ENCODE measurements around the gene CYP27B1. TPM values are rescaled to one million over a fixed set of nuclear protein-coding genes. Genes with fewer than 3 reads are reported as not detected.

CYP27B1 gene
- total RNA-seq, 1 donor from 2014 or later, result 0.98 TPM

GRCh38 chr12:57755454-57756372 is 11.2 kb downstream of the CYP27B1 start:
- intact Hi-C loops (cut with DNase I), result no loop called here
- DNase-seq (ENCODE audit: low spot score) (no peak), ATAC-seq (no peak)

GRCh38 chr12:57755194-57755453 is 11.8 kb downstream of the CYP27B1 start:
- no peak for ATAC-seq
- intact Hi-C loops (cut with DNase I), result no loop called here
- DNase-seq (ENCODE audit: low spot score), result no peak

- no peak for ATAC-seq
- intact Hi-C loops (cut with DNase I), result no loop called here
- DNase-seq (ENCODE audit: low spot score), result no peak
These were observed 12.3 kb downstream of the CYP27B1 start, which contains the start of gene MARCHF9 for GRCh38 chr12:57754411-57755193. Gene MARCHF9, plus strand, starts transcription at chr12:57755103. Its CDS starts 426 bp downstream, at chr12:57755529.

- intact Hi-C loops (cut with DNase I), result no loop called here
- ATAC-seq (no peak), DNase-seq (ENCODE audit: low spot score) (no peak)
These were observed 13.0 kb downstream of the CYP27B1 start for GRCh38 chr12:57753756-57754337.

GRCh38 chr12:57752668-57753000 is 14.2 kb downstream of the CYP27B1 start:
- intact Hi-C loops (cut with DNase I), result no loop called here
- no peak for ATAC-seq
- no peak for DNase-seq (ENCODE audit: low spot score)

GRCh38 chr12:57751788-57752667 is 14.8 kb downstream of the CYP27B1 start, which contains the start of gene CDK4:
Gene CDK4, minus strand, starts transcription at chr12:57752310. Its CDS starts 593 bp downstream, at chr12:57751717.
- peak; percentile 96 for ATAC-seq
- peak; percentile 99 for DNase-seq (ENCODE audit: low spot score)
- intact Hi-C loops (cut with DNase I), result no loop called here

DNA sequence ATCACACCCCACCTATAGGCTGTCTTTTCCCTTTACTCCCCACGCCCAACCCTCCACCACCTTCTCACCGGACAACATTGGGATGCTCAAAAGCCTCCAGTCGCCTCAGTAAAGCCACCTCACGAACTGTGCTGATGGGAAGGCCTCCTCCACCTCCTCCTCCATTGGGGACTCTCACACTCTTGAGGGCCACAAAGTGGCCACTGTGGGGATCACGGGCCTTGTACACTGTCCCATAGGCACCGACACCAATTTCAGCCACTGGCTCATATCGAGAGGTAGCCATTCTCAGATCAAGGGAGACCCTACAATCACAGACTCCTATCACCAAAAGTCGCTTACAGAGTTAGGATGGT is 15.5 kb downstream of the CYP27B1 start:
- DNase-seq (ENCODE audit: low spot score) (no peak), ATAC-seq (no peak)
- intact Hi-C loops (cut with DNase I), result no loop called here

DNA sequence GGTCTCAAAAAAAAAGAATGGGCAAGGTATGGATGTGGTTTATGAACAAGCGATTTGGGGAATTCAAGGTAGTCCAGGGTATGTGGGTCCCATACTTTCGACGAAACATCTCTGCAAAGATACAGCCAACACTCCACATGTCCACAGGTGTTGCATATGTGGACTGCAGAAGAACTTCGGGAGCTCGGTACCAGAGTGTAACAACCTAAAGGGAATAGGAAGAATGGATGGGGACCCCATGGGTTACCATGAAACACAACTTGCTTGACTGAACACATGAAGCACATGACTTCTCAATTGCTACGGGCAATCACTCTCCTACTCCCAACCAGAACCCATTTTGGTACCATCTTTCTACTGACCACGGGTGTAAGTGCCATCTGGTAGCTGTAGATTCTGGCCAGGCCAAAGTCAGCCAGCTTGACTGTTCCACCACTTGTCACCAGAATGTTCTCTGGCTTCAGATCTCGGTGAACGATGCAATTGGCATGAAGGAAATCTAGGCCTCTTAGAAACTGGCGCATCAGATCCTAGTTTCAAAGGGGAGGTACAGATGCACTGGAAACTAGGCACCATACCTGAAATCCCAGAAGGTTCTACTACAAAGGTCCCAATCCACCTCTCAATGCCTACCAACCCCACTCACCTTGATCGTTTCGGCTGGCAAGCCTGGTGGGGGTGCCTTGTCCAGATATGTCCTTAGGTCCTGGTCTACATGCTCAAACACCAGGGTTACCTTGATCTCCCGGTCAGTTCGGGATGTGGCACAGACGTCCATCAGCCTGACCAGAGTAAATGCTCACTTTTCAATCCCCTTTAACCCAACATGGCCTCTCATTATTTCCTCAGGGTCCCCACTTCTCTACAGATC is 16.1 kb downstream of the CYP27B1 start:
- no peak for ATAC-seq
- DNase-seq (ENCODE audit: low spot score), result no peak
- intact Hi-C loops (cut with DNase I), result no loop called here

GRCh38 chr12:57749061-57749460 is 17.8 kb downstream of the CYP27B1 start:
- intact Hi-C loops (cut with DNase I), result no loop called here
- ATAC-seq (no peak), DNase-seq (ENCODE audit: low spot score) (no peak)

DNA sequence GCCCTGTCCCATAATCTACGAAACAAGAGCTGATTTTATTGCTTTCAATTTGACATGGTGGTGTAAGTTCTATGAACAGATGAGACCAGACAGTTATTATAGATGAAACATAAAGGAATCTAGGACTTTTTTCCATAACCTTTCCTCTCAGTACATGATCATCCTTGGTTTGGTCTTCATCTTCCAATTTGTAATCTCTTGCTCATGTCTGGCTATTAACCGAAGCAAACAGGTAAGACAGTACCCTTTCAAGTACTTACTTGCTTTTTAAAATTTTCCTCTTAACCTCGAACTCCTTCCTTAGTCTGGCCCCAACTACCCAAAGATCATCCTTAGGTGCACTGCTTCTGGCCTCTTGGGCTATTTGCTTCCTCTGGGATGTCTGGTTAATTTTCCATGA is 20.9 kb downstream of the CYP27B1 start:
- ATAC-seq, result no peak
- intact Hi-C loops (cut with DNase I), result no loop called here

DNA sequence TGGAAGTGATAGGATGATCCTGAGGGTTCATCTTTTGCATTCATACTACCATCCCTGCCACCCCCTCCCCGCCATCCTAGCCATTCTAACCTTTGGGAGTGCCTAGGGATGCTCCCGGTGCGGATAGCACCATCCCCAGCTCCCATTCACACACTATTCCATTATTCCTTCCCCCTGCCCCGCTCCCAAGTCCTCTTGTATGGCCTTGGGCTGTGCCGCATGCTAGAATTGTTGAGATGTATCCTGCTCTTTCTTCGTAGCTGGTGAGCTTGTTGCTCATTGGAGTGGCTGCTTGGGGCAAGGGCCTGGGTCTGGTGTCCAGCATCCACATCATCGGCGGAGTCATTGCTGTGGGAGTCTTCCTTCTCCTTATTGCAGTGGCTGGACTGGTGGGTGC is 21.4 kb downstream of the CYP27B1 start:
- ATAC-seq (peak; percentile 7), DNase-seq (ENCODE audit: low spot score) (no peak)
- intact Hi-C loops (cut with DNase I), result no loop called here

More for the DNA sequence above, 20.9 kb downstream of the CYP27B1 start:
- DNase-seq (ENCODE audit: low spot score), result no peak

DNA sequence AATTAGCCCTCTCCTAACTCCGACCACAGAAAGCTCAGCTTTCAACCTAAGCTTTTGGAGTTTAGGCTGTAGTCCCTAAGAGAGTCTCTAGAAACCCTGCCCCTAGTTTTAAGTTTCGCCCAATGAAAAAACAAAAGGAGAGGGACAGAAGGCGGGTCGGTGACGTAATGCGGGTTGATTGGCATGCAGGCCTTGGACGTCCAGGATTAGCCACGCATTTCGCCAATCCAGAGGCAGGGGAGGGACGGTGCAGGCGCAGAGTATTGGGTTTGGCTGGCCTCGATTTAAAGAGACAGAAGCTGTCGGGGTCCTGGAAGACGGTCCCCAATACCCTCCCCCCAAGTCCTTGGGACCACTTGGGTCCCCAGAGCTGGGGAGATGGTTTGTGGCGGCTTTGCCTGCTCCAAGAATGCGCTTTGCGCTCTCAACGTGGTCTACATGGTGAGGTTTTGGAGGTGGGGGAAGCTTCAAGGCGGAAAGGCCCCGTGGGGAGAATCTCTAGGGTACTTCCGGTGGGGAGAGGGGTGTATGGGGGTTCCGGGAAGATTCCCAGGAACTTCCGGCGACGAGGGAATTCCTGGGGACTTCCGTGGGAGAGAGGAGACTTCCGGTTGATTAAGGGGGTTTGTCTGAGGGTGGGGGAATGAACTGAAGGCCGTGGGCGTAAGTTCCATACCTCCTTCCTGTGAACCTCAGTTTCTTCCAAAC is 21.9 kb downstream of the CYP27B1 start, which contains the start of gene TSPAN31:
Gene TSPAN31, plus strand, starts transcription at position 263 of the 708 bp plus-strand sequence. Its CDS starts 116 bp downstream, at position 379.
- ATAC-seq (peak; percentile 98), DNase-seq (ENCODE audit: low spot score) (peak; percentile 98)
- intact Hi-C loops (cut with DNase I), result no loop called here

- intact Hi-C loops (cut with DNase I), result no loop called here
- peak; percentile 85 for ATAC-seq
- DNase-seq (ENCODE audit: low spot score), result peak; percentile 88
These were observed 22.6 kb downstream of the CYP27B1 start for GRCh38 chr12:57744194-57744776.

DNA sequence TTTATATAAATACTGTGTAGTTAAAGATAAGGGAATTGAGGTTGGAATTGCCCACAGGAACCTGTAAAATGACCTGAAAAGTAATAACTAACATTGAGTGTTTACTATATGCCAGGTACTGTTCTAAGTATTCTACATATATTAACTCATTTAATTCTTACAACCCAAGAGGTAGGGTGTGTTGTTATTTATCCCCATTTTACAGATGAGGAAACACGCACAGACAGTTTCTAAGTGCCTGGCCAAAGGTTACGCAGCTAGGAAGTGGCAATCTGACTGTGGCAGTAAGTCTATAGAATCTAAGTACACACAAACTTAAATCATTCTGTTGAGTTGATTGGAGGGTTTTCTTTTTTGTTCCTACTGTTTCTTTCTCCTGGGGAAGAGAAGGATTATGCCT is 23.1 kb downstream of the CYP27B1 start:
- DNase-seq (ENCODE audit: low spot score) (no peak), ATAC-seq (no peak)
- intact Hi-C loops (cut with DNase I), result no loop called here

GRCh38 chr12:57741844-57742738 is 24.8 kb downstream of the CYP27B1 start:
- ATAC-seq, result no peak
- no peak for DNase-seq (ENCODE audit: low spot score)
- intact Hi-C loops (cut with DNase I), result no loop called here

GRCh38 chr12:57741413-57741789 is 25.5 kb downstream of the CYP27B1 start:
- no peak for DNase-seq (ENCODE audit: low spot score)
- no peak for ATAC-seq
- intact Hi-C loops (cut with DNase I), result no loop called here
